Amniotic stem cell (primary cell): ENCODE results near the gene TEX19.

Source experiments
- DNase-seq: peaks from one replicate; lab custom pipeline; 2025; lab: John Stamatoyannopoulos, UW

Gene TEX19

DNA sequence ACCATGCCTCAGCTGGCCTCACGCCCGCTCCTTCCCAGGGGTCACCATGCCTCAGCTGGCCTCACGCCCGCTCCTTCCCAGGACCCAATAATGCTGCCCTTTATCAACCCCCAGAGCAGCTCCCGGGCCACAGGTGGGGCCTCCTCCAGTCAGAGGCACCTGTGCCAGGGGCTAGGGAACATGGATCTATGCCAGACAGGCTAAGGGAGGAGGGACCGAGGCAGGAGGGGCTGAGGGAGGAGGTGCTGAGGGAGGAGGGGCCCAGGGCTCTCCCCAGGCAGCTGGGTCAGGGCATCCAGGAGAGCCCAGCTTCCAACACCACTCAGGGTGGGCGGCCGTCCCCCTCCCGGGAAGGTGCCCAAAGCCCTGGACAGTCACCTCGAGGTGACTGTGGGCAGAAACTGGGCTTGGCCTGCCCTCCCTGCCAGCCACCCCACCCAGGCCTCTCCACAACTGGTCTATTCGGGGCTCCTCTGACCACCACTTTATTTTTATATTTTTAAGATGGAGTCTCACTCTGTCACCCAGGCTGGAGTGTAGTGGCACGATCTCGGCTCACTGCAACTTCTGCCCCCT, 31.9 kb downstream of the TEX19 start:
- no peak for DNase-seq

DNA sequence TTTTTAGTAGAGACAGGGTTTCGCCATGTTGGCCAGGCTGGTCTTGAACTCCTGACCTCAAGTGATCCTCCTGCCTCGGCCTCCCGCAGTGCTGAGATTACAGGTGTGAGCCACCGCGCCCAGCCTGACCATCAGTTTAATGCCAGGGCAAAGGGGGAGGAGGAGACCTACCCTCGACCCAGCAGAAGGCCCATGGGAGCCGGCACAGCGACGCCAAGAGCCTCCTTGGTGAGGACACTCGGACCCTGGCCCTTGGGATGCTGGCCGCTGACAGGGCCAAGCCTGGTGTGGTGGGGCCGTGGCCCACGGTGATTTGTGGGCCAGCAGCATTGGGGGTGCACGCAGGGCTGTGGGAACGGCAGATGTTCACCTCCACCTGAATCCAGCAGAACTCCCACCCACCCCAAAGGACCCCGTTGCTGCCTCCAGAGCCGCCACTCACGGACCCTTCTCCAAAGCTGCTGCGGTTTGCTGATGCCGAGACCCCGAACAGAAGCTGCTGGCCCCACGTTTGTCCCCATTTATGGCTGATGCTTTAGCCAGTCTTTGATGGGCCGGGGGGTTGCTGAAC, 32.5 kb downstream of the TEX19 start:
- DNase-seq: no peak

GRCh38 chr17:82392209-82392920, 33.3 kb downstream of the TEX19 start:
- DNase-seq: no peak

- DNase-seq: no peak
These were observed 33.9 kb downstream of the TEX19 start for GRCh38 chr17:82392941-82393340.

DNA sequence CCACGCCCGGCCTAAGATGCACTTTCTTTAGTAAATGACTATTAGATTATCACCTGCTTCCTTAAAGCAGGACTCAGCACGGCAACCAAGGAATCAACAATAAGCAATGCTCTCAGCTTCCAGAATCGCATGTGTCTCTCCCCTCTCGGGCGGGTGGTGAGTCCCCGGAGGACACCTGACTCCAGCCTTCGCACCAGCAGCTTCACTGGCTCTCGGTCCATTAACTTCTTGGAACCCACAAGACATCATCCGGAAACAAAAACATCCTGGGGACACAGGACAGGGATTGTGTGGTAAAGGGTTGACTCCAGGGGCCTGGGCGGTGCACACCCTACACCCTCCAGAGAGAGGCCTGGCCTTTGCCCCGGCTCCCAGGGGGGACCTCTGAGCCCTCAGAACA, 35.2 kb downstream of the TEX19 start:
- no peak for DNase-seq

- peak; percentile 17 for DNase-seq
These were observed 37.8 kb downstream of the TEX19 start for GRCh38 chr17:82396601-82397435.

DNA sequence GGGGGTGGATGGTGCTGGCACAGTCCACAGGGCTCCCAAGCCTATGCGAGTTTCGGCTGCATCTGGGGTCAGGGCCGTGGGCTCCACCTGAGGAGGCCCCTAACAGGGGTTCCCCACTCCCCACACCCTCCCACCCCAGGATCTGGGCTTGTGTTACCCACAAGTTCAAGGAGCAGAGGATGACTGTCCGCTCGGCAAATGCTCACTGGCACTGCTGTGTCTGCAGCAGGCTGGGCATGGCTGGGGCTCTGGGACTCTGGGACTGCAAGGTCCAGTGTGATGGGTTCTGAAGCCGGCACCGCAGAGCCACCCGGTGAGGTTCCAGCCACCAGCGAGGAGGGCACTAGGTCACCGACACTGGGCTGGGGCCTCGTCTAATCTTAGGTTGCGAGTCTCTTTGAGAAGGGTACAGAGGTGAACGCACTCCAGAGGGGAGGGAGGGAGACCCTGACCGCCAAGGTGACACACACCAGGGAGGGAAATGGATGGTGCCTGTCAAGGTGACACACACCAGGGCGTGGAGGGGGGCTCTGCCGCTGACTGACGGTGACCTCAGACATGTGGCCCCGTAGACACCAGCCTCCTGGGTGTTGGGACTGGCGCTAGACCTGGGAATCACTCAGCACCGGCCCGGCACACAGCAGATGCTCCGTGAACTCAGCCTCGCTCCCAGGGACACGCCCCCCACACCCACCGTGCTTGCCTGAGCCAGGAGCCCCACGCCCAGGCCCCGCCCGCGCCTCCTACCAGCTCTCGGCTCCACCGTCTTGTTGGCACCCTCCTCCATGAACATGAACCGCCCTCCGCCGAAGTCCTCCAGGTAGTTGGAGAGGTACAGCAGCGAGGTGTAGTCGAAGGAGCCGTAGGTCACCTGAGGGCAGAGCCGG, 38.6 kb downstream of the TEX19 start:
- no peak for DNase-seq

GRCh38 chr17:82399041-82399441, 40.0 kb downstream of the TEX19 start:
- DNase-seq: peak; percentile 13

DNA sequence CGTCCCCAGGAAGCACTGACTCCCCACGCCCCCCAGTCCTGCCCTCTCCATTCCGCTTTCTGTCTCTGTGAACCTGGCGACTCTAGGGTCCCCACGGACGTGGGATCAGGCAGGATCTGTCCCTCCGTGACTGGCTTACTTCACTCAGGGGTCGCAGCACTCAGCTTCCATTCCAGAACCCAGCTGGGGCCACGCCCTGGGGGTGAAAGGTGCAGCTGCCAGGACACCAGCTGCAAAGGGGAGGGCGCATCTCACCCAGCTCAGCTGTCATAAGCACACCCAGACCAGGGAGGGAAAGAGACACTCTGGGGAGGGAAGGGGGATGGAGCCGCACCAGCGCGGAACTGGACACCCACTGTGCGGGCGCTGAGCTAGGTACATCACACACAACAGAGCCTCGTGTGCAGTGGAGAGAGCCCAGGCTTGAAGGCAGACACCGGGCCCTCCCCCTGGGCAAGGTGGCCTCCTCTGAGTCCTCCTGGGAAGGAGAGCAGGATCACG, 40.6 kb downstream of the TEX19 start:
- DNase-seq: no peak

DNA sequence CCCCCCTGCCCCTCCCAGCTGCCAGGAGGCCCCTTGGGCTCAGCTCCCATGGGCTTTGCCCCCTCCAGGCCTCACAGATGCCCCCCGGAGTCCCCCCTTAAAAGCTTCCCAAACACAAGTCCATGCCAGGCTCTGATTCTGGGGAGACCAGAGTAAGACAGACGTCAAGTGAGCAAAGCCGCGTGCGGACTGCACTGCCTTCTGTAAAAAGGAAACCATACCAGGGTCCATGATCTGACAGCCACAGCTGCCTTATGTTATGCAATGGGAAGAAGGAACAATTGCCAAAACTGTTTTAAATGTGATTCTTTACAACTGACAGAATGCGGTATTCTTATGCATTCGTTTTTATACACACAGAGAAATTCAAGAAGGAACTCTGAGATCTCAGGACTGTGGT, 41.2 kb downstream of the TEX19 start:
- DNase-seq: no peak

DNA sequence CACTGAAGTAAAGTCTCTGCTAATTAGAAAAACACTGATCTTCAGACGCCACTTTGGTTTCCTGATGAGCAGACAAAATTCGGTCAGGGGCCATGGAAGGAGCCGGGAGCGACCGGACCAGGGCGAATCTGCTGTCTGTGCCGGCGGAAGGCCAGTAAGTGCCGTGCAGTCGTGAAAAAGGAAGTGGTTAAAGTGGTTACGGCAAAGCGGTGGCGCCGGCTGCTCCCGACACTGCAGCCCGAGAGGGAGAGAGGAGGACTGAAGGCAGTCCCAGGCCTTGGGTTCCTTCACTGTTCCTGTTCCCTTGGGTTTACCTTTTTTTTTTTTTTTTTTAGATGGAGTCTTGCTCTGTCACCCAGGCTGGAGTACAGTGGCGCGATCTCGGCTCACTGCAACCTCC, 41.8 kb downstream of the TEX19 start:
- DNase-seq: no peak

DNA sequence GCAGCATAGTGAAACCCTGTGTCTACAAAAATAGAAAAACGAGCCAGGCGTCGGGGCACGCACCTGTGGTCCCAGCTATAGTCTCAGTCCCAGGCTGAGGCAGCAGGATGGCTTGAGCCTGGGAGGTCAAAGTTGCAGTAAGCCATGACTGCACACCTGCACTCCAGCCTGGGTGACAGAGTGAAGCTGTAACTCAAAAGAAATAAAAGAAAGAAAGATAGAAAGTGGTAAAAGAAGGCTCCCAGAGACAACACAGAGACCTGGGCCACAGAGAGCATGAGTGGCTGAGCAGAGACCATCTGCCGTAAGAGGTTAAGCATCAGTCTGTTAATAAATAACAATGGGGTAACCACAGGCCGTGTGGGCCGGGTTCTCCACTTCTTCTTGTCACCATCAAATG, 43.8 kb downstream of the TEX19 start:
- no peak for DNase-seq

- DNase-seq: no peak
These were observed 44.9 kb downstream of the TEX19 start for GRCh38 chr17:82403662-82404660.

- no peak for DNase-seq
These were observed 46.0 kb downstream of the TEX19 start for GRCh38 chr17:82405051-82405450.

- DNase-seq: no peak
These were observed 47.2 kb downstream of the TEX19 start for GRCh38 chr17:82406131-82406671.

DNA sequence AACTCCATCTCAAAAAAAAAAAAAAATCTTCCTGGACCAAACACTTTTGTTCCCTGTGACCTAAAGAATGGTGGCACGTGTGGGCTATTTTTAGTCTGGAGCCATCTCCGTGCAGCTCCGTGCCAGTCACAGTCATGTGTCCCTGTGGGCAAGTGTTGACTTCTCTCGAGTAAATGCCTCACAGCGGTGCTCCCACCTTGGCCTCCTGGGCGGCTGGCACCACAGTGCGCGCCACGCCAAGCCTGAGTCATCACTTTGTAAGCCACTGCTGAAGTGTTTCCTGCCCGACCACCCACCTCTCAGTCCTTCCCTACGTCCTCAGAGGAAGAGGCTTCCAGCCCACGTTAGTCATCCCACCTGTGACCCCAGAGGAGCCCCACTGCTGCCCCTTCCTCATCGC, 48.2 kb downstream of the TEX19 start:
- no peak for DNase-seq

- DNase-seq: no peak
These were observed 49.4 kb downstream of the TEX19 start for GRCh38 chr17:82408288-82408937.

GRCh38 chr17:82408938-82409318, 49.9 kb downstream of the TEX19 start:
- no peak for DNase-seq

- no peak for DNase-seq
These were observed 51.1 kb downstream of the TEX19 start for GRCh38 chr17:82410014-82410716.
